Hematopoietic multipotent progenitor cell treated with erythropoietin and hydrocortisone succinate and interleukin-3 and kit ligand, for 4 days (in vitro differentiated cells): Measurements from ENCODE around the gene NGLY1.

Experiments
- DNase-seq: peaks from one replicate; pipeline ENCODE4 v3.0.0-alpha.2; 2015

Gene NGLY1

DNA sequence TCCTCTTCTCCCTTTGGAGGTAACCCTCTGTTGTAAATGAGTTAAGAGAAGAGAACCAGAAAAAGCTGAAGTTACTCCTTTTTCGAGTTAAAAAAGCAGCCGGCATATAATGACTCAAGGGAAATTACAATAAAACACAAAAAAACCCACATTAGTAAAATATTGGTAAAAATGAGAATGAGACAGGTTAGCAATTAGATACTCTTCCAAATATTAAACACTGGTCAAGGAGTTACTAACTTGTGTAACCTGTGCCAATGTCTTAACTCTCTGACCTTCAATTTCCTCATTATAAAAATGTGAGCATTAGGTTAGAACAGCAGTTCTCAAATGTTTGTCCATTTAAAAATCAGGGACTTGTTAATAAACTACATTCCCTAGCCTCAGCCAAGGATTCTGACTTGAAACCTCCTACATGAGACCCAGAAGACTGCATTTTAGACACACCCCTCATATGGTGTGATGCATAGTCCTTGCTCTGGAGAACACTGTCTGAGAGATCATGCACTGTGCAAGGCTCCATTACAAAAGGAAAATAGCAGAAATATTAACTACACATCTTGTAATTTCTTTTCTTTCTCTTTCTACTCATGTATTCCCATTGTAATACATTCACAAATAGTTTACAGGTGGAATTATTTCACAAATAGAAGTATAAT, 75.8 kb downstream of the NGLY1 start:
- no peak for DNase-seq

DNA sequence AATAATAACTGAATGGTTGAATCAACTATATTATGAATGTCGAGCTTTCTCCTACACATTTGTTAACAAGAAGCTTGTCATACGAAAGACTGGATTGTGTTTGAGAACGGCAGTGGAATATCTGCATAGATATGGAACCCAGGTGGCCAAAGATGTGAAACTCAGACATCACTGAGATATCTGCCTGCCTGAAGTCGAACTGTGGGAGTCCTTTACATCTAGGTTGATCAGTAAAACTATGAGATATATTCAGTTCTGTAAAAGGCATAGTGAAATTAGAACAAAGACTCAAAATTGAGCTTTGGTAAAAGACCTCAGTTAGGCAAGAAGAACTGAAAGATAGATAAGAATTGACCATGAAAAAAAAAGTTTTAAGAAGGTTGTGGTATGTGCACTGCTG, 77.0 kb downstream of the NGLY1 start:
- no peak for DNase-seq

DNA sequence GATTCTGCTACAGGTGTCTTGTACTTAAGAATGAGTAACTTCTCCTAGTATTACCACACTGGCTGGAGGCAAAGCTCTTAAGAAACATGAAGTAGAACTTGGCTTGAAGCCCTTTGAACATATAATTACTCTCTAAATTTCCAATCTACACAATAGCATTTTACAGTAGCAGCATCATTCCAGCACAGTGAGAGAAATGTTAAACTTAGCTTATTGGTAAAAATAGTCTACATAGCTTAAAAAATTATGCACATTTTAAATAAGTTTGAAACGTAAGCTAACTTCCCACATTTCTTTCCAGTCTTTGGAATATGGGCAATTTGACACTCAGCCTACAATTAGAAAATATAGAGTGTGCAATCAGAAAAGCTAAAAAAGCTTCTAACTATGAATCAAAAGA, 85.7 kb downstream of the NGLY1 start:
- no peak for DNase-seq

DNA sequence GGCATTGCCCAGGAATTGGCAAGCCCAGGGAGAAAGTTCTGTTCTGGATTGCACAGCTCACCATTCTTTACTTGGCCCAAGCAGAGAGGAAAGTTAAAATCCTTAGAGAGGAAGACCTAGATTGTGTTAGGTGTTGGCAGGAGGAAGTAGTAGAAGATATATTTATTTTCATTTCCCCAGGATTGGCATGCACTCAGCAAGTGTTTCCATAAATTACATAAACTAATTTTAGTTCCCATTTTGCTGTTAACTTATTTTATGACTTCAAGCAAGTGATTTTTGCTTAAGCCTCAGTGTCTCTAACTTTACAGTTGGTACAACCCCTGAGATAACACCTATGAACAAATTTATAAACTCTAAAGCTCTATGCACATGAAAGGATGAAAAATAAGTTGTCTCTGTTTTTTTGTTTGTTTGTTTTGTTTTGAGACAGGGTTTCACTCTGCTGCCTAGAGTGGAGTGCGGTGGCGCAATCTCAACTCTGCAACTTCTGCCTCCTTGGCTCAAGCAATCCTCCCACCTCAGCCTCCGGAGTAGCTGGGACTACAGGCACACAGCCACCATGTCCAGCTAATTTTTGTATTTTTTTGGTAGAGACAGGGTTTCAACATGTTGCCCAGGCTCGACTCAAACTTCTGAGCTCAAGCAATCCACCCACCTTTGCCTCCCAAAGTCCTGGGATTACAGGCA, 87.4 kb downstream of the NGLY1 start:
- DNase-seq = no peak

DNA sequence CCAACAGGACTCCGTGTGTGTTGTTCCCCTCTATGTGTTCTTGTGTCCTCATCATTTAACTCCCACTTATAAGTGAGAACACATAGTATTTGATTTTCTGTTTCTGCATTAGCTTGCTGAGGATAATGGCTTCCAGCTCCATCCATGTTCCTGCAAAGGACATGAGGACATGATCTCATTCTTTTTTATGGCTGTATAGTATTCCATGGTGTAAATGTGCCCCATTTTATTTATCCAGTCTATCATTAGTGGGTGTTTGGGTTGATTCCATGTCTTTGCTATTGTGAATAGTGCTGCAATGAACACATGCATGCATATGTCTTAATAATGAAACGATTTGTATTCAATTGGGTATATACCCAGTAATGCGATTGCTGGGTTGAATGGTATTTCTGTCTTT, 90.0 kb downstream of the NGLY1 start:
- no peak for DNase-seq

DNA sequence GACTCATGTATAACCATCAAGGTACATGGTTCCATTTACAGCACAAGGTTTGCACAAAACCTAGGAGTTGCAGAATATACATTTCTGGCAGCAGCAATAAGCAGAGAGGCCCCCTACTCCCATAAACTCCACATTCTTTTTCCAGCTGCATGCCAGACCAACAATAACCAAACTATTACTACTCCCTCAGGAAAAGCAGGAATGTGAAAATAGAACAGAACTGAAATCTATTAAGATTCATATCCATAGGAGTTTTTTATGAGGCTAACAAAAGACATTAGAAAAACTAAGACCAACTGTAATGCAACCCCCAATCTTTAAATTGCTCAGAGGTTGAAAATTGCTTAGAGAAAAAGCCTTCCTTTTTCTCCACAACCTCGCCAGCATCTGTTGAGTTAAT, 90.9 kb downstream of the NGLY1 start:
- no peak for DNase-seq

DNA sequence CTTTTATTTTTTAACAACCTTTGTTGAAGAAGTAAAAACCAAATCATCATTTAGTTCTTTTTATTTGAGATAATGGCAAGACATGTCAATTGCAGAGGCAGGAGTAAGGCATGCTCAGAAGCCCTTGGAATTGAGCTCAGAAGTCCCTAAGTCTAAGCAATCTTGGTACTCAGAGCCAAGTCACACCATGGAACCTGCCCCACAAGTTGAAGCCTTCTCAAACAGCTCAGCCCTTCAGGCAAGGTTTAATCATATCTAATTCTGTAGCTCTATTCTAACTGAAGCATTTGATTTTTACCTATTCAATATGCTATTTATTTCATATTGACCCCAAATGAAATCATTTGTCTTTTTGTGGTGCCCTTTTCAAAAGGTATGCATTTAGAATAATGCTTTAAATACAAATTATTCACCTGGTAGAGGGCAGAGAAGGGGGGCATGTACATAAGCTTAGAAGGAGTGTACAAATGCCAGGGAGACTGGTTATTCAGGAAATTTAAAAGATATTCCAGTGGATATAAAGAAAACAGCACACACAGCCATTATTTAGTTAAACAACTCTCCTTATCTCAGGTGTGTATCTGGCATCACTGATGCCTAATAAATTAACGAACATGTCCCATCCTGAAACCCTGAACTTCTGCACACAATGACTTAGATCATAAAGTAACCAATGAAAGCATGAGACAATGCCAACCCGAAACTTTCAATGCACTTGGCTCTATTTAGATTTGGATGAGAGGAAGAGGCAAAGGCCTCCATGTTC, 92.3 kb downstream of the NGLY1 start:
- no peak for DNase-seq

DNA sequence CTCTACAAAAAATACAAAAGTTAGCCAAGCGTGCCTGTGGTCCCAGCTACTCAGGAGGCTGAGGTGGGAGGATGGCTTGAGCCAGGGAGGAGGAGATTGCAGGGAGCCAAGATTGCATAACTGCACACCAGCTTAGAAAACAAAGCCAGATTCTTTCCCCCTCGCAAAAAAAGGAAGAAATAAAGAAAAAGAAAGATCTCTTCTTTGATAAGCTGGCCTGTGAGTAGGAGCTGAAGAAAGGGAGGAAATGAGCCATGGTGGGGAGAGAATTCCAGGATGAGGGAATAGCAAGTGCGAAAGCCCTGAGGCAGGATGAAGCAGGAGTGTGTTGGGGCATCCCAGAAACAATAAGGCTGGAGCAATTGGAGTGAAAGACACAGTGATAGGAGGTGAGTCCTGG, 94.0 kb downstream of the NGLY1 start:
- peak; percentile 20 for DNase-seq

DNA sequence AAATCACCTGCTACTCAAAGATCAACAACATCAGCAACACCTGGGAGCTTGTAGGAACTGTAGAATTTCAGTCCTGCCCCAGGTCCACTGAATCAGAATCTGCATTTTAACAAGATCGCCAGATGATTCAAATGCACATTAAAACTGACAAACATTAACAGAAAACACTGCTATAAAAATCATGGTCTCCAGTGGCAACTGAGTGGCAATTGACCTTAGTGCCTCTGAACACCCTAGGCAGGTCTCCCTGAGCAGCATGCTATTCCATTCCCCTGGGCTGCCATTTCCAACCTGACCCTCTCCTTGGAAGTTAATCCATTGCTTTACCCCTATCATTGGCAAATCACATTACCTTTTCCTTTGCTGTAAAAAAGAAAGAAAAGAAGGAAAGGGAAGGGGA, 95.5 kb downstream of the NGLY1 start:
- DNase-seq = no peak

DNA sequence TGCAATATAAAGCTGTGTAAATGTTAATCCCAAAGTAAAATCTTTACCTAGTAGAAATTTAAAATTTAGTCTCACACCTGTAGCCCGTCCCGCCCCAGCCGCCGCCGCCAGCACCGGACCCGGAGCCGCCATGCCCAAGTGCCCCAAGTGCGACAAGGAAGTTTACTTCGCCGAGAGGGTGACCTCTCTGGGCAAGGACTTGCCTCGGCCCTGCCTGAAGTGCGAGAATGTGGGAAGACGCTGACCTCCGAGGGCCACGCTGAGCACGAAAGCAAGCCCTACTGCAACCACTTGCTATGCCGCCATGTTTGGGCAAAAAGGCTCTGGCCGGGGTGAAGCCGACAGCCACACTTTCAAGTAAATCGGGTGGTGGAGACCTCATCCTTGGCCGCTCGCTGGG, 96.5 kb downstream of the NGLY1 start:
- no peak for DNase-seq

DNA sequence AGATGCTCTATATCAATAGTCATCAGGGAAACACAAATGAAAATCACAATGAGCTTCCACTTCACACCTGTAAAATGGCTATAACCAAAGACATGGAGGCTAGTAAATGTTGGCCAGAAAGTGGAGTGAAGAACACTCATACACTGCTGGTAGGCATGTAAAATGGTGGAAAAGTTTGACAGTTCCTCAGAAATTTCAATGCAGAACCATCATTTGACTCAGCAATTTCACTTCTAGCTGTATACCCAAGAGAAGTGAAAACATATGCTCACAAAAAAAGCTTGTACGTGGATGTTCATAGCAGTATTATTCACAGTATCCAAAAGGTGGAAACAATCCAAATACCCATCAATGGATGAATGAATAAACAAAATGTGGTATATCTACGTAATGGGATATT, 99.4 kb downstream of the NGLY1 start:
- no peak for DNase-seq

DNA sequence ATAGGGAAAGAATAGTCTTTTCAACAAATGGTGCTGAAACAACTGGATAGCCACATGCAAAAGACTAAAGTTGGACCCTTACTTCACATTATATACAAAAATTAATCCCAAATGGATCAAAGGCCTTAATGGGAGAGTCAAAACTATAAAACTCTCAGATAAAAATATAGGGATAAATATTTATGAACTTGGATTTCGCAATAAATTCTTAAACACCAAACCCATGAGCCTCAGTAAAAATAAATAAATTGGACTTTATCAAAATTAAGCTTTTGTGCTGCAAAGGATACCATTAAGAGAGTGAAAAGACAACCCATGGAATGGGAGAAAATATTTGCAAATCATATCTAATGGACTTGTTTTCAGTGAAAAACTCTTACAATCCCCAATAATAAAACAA, 99.8 kb downstream of the NGLY1 start:
- no peak for DNase-seq

DNA sequence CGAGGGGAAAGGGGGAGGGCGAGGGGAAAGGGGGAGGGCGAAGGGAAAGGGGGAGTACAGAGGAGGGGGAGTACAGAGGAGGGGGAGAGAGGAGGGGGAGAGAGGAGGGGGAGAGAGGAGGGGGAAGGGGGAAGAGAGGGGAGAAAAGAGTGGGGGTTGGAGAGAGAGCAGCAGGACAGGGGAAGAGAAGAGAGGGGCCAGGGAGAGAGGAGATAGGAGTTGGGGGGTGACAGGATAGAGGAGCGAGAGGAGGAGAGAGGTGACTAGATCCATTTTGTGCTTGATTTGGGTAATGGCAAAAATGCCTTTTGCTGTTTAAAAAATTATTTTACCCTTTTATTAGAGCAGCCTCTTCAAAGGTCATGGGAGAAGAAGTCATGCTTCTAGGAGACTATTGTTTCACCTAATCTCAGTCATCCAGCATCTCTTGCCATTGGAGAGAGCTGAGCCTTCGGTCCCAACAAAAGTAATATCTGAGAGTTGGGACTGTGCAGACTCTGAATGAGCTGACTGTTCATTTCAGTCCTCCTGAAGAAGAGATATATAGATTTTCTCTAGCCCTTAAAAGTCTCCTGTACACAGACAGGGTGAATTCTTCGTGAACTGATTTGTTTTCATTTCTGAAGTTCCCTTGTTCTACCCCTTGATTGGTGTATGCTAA, 103.5 kb downstream of the NGLY1 start:
- no peak for DNase-seq

DNA sequence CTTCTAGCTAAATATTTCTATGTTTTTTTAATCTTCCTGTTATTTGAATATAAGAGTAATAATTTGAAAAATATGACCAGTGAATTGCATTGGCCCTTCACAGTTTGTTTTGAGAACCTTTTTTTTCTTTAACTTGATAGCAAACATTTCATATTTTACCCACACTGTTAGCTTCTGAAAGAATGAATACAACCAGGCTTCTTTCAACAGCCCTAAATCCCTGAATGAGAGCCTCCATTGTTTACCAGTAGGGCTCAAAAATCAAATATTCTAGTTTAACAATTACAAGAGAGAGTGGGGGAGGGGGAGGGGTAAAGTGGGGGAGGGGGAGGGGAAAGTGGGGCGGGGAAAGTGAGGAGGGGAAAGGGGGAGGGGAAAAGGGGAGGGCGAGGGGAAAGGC, 104.1 kb downstream of the NGLY1 start:
- no peak for DNase-seq

DNA sequence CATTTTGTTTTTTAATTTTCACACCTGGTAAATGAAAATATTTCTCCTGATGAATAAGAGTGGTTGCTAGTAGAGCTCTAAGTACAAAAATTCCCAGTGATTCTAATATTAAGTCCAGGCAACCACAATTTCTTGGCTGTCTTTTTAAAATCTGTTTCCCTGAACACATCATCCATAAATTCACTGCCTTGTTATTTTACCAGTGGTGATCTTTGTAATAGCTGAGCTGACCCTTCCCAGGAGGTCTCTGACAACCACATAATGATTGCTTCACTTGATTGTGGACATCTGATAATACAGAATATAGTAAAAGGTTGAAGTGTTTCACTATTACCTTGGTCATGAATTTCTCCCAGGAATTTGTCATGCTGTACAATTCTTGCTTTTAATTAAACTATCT, 104.7 kb downstream of the NGLY1 start:
- no peak for DNase-seq

DNA sequence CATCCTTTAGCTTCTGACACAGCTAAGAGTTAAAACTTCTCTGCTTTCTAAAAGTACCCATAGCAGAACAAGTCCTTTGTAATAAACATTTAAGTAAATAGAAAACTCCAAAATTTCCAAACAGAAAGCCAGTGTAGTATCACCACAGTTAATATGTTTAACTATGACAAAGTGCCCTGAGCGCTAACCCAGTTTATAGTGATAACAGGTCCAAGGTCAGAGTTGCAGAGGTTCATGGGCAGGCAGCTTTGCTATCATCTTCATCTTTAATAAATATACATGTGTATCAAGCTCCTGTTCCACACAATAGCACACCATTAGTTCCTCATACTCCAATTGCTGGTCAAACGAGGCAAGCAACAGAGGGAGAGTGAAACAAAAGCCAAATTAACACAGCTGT, 106.1 kb downstream of the NGLY1 start:
- DNase-seq = no peak

DNA sequence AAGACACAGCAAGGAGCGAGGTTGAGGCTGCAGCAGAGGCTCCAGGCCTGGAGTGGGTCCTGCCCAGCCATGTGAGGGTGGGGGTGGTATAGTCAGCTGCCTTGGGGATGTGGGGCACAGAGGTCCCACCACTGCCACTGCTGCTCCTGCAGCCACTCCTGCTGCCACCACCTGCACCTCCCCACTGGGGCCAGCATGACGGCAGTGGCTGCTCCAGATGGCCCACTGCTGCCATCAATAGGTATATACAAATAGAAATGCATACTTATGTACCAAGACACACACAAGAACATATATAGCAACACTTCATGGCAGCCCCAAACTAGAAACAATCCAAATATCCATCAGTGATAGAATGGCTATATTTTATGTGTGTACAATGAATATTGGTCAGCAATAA, 108.6 kb downstream of the NGLY1 start:
- DNase-seq = no peak

DNA sequence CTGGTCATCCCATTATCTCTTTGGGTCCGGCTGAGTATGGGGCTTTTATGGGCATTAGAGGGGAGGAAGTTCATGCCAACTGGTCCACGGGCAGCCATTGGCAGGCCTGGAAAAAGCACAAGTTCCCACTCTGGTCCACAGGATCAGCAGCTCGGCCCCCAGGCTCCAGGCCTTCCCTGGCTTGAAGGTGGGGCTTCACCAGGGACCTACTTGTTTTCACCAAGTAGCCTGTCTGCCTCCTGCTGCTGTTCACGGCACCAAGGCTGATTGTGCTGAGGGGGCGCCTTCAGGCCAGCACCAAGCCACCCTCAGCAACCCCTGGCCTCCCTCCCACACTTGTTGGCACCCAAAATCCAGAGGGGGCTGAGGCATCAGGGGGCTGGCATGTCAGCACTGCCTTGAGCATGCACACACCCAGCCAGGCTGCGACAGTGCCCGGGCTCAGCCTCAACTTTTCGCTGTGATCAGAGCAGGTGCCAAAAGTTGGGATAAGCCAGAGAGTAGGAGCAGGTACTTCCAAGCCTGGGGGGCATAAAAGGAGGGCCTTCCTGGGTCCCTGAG, 109.4 kb downstream of the NGLY1 start:
- DNase-seq = no peak
